SH-SY5Y (cell line): Measurements from ENCODE around the gene VAPA.

Source experiments
- GATA2 ChIP-seq: IDR thresholded peaks from 2 replicates; pipeline ENCODE4 v1.6.1; 2011; ENCODE audit warnings: mild to moderate bottlenecking, low read depth, low read length
- GATA3 ChIP-seq: IDR thresholded peaks from 2 replicates; pipeline ENCODE4 v1.6.1; 2011; ENCODE audit warnings: low read depth, mild to moderate bottlenecking, low read length, moderate library complexity

The VAPA gene

DNA sequence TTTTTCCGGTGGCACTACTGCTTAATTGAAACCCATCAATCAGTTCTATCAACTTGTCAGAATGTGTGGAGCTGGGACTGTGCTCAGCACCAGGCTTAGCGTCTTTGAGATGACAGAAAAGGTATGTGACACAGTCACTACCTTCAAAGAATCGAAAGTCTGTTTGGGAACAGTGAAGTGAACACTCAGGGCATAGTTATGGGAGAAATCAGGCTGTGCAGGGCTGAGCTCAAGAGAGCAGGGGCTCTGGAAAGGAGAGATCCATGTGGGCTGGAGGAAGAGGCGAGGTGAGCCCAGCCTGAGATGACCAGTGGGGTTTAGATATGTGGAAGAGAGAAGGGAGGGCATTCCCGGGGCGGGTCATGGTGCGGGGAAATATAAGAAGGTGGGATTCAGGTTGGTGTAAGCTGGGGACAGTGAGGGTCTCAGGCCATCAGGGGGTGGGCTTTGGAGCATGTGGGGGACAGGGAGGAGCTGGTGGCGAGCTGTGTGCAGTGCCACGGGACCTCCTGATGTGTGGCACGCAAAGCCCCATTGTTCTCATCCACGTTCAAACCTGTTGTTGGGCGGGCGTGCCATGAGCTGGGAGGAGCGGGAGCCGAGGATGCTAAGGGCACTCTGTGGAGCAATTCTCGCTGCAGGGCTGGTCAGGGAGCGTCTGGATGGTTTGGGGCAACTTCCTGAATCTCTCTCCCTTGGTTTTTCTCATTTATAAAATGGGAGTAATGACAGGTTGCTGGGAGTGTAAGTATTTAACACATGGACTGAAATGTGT, 72.5 kb downstream of the VAPA start:
- no peak for TF ChIP-seq GATA3
- TF ChIP-seq GATA2: no peak

DNA sequence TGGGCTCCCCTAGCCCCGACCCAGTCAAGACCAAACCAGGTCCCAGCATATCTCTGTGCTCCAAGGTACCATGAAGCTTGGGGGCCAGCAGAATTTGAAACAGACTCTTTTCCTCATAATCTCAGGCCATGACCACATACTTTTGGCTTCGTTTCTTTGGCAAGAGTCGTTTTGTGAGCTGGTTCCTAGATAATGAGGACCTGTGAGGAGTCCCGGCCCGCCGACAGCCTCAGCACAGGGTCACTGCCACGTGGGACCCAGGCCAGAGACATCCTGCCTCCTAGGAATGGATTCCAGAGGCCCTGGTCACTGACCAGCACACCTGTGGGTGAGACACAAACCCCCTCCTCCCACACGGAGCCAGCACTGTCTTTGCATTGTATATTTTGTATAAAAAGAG, 73.5 kb downstream of the VAPA start:
- TF ChIP-seq GATA2: no peak
- no peak for TF ChIP-seq GATA3

DNA sequence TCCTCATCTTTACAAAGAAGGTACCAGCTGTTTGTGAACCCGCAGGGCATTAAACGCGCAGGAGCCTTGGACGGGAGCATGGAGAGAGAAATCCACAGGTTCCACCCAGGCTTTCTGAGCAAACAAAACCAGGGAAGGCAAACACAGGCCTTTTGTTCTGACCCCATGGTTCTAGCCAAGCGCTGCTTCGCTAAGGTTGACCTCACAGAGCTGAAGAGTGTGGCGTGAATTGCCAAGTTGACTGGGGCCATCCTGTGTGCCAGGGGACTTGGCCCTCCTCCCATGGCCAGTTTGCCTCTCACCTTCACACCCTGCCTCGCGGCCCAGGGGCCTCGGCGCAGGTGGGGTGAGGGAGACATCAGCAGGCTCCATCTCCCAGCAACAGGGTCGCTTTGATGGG, 74.1 kb downstream of the VAPA start:
- TF ChIP-seq GATA2: no peak
- no peak for TF ChIP-seq GATA3

DNA sequence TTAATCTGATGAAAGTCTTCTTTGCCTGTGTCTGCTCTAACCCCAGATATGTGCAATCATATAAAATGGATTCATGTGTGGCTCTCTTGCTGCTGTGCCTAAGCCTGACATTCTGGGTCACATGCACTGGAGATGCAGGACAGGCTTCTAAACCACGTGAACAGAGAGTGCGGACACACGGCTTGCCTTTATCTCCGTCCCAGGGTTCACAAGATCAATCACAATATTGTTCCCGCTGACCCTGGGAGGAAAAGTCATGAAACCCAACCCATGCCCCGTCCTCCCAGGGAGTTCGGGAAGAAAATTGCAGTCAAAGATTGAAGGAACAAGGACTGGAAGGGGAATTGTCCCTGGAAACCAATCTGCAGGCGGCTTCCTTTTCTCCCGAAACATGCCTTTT, 74.8 kb downstream of the VAPA start:
- TF ChIP-seq GATA2 (no peak), GATA3 (no peak)

DNA sequence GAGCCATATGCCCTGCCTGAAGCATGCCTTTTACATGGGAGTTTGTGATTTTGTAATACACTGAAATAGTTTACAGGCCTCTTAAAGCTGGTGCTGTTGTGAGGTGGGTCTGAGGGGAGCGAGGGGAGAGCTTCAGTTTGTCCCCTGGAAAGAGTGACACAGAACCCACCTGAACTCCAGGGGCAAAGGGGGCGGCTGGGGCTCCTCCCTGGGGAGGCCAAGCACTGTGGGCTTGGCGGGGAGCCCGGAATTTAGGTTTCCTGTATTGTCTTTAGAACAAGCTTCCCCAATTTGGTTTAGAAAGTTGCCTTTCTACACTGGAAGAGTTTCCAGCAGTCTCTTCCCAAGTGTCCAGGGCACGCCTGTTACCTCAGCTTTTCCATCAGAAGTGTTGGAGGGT, 75.7 kb downstream of the VAPA start:
- TF ChIP-seq GATA2 (no peak), GATA3 (no peak)

DNA sequence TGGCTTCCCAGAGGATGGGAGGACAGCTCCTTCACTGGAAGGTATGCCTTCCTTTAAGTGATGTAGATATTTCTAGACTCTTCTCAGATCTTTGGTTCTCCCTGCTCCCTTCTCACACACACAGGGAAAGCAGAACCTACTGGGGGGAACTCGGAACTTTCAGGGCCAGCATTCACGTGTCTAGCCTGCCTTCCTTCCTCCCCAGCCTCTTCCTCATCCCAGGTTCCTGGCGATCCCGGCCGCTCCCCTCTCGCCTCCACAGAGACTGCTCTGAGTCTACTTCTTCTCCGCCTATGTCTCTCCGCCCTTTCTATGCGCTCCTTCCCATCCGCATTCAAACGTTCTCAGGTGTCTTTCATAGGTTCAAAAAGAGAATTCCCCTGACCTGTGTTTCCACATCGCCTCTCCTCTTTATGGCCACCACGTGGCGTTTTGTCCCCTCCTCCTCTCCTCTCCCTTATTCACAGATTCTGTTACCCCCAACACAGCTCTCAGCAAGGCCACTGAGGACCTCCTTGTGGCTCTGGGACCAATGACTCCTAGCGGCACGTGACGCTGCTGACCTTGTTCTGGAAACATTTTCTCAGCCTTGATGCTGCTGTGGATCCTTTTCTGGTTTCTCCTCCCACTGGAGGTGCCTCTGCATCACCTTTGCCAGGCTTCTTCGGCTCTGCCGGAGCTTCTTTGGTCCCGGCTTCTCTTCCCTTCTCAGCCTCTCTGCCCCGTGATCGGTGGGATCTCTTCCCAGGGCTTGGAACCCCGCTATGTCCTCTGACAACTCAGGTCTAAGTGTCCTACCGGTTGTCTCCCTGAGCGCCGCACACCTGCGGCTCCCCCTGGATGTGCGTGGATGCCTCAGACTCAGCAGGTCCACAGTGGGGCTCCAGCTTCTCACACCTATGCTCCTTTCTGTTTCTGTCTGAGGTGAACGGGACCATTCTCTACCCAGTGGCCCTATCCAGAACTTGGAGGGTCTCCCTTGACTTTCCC, 77.5 kb downstream of the VAPA start:
- TF ChIP-seq GATA2 (no peak), GATA3 (no peak)

DNA sequence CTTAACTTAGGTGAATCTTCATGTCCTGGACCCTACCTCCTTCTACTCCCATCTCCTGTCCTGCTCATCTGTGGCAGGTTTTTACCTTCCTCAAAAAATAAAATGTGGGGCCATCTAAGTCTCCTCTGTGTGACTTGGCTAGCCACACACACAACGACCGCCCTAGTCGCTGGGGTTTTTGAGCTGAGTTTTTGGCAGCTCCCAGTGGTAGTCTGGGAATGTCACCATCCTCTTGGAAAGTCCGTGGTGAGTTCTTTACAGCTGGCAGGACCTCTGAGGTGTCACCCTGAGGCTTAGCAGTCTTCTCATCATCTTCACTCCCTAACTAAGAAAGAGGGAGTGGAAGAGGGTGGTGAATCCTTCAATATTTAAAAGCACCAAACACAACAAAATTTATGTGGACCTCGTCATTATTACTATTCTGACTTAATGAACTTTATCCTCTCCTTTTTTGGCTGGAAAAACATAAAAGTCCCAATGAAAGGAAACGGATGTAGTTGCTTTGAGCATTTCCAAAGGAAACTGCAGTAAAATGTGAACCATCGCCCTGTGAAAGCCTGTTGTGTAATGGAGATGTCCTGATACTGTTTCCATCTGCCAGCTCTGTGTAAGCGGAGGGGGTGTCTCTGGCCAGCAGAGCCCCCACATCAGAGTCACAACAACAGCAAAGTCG, 78.6 kb downstream of the VAPA start:
- no peak for TF ChIP-seq GATA3
- TF ChIP-seq GATA2: no peak

DNA sequence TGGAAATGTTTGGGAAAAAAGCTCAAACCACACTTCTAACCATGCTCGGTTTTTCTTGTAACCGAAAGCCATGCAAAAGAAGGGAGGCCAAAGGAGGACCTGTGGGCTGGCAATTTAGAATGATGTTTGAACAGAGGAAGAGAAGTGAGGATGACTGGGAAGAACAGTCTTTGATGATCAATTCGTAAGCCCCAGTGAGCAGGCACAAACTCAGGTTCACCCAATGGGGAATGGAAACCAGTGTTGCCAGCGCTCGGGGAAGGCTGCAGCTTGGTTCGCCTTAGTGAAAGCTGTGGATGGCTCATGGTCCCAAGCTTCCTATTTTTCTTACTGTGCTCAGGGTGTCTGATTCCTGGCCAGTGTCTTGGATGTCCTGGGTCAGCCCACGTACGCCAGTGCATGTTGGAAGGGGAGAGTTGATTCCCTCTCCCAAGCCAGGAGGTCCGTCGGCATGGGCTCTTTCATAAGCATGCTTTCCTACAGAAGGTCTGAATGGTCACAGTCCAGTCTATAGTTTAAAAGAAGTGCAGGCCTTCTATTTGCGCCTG, 79.2 kb downstream of the VAPA start:
- no peak for TF ChIP-seq GATA3
- TF ChIP-seq GATA2: no peak

DNA sequence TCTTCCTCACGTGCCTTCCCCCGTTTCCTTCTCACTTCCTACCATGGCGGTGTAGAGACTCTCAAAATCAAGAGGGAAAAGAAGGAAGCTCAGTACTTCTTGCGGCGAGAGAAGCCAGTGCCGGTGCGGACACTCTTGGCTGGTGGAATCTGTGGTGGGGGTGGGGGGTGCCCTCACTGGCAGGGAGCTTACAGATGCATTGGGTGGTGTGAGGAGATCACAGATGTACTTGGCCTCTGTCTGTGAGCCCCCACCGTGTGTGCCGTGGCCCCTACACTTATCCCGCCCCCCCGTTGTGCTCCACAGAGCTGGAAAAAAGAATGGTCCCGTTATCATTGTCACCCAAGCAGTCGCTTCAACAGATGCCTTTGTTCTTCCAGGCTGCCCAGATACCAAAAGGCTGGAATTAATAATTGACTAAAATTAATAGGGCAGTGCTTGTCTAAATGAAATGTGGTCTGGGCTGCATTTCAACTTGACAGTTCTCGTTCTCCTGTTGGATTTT, 79.8 kb downstream of the VAPA start:
- TF ChIP-seq GATA2 (no peak), GATA3 (no peak)

DNA sequence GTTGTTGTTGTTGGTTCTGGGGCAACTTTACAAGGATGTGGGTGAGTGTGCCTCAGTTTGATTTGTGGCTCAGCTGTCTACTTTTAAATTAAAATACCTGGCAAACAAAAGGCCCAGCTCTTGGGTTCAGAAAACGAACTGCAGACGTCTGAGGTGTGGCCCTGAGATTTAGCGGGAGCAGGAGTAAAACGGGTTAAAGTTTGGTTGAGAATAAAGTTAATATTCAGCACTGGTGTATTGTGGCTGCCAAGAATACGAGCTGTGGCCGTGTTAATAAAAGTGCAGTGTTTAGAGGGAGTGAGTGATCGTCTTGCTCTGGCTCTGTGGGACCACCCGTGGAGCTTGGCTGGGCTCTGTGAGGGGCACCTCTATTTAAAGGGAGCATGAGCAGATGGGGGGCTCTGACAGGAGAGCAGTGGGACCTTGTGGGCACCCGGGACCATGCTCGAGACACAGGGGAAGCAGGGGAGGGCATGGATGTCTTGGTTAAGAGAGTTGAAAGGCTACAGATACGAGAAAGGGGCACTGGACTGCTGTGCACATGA, 80.3 kb downstream of the VAPA start:
- TF ChIP-seq GATA3 (no peak), GATA2 (no peak)

DNA sequence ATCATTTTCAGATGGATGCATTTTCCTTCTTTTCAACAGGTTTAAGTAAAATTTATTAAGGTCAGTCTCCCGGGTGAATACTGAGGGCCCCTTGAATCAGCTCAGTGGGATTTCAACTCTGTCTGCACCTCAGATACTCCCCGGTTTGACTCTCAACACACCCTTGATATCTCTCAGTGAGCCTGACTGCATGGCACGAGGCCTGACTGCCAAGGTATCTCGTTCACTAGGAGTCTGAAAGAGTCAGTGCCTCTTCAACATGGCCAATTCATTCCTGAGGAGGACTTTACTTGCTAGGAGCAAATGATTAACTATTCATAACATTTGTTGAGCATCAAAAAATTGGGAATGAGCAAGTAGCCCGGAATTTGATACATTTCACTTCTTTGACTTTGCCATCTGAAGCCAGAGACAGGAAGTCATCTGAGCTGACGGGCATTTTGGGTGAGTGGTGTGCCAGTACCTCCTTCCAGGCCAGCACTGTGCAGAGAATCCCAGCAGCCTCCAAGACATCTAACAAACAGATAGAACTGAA, 81.0 kb downstream of the VAPA start:
- TF ChIP-seq GATA3 (no peak), GATA2 (no peak)

DNA sequence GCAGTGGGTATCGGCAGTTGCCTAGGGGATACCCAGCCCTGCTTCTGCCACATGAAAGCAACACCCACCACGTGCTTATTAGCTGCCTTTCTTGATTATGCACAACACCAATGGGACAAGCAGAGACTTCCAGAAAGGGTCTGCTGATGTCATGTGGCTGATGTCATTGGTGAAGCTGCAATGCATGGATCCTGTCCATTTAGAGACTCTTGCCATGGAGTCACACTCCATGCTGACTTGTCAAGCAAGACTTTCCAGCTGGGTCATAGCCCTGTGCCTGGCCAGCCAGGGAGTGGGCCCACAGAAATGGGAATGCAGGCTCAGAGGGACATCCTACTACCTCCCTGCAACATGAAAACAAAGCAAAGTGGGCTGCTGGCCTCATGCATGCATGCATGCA, 81.8 kb downstream of the VAPA start:
- no peak for TF ChIP-seq GATA2
- no peak for TF ChIP-seq GATA3

DNA sequence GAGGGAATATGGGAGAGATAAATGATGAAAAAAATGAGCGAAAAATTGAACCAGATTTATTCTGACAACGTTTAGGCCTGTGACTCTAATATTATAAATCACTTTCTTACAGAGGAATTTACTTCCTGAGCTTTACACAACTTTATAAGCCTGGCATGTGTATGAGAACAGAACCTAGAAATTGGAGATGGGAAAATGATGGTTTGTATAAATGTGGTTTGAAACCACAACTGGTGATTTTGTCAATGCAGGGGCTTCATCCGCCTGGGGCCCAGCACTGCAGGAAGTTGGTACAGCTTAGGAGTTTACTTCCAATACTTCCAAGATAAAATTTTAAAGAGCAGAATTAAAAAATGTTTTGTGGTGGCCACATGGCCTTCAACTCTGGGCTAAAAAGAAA, 82.3 kb downstream of the VAPA start:
- TF ChIP-seq GATA2 (no peak), GATA3 (no peak)

DNA sequence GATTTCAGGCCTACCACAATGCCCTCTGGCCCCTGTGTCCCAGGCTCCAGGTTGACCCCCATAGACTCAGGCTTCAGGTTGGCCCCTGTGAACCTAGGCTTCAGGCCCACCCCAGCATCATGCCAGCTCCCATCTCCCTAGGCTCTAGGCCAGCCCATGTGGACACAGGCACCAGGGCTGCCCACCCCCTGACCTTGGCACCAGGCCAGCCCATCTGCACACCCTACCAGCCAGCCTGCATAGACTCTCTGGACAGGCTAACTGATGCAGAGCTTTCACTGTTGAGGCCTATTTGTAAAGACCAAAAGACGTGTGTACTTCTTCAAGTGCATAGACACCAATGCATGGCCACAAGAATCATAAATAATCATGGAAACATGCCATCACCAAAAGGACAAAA, 83.9 kb downstream of the VAPA start:
- TF ChIP-seq GATA2 (no peak), GATA3 (no peak)
